DND-41 (cell line): Measurements from ENCODE around the gene SPECC1.

Source experiments
- CTCF ChIP-seq: IDR thresholded peaks from 2 replicates; pipeline ENCODE4 v1.5.1; 2012; ENCODE audit warnings: borderline replicate concordance, low read length, moderate library complexity, mild to moderate bottlenecking; ENCODE audit not compliant: poor library complexity, severe bottlenecking; ENCODE audit errors: extremely low read depth
- EZH2 ChIP-seq: IDR thresholded peaks from 3 replicates; pipeline ENCODE4 v1.6.1; 2012; ENCODE audit warnings: borderline replicate concordance, low read depth, mild to moderate bottlenecking, moderate library complexity, low read length, inconsistent platforms; ENCODE audit not compliant: severe bottlenecking

GRCh38 chr17:20210614-20211013 is 201.5 kb downstream of the SPECC1 start:
- TF ChIP-seq CTCF (no peak), EZH2 (no peak)
